H1 (cell line): ENCODE data around the gene FHIT. TPM values are rescaled to one million over a fixed set of nuclear protein-coding genes. Genes with fewer than 3 reads are reported as not detected.

ENCODE experiments used
- CTCF ChIA-PET: fragments of 300-600 bp; sonication (Branson Sonifier 250); formaldehyde crosslinking; loops from one replicate; lab custom pipeline; 2021; ENCODE audit not compliant: partially characterized antibody; lab: Charles Lee
- POLR2A ChIA-PET: fragments of 300-600 bp; sonication (Branson Sonifier 250); formaldehyde crosslinking; loops from one replicate; lab custom pipeline; 2021; ENCODE audit warnings: inconsistent platforms; ENCODE audit not compliant: partially characterized antibody; lab: Charles Lee
- DNase-seq, 2 experiments: peaks; one replicate each; pipeline versions ENCODE4 v3.0.0 to v3.0.0-alpha.2; 2010 to 2022; ENCODE audit warnings: low spot score in 2 of 2, low read depth in 1 of 2, mixed read lengths in 1 of 2
- FAIRE-seq: peaks from 2 replicates; lab custom pipeline; 2011; peaks lifted over from hg19 to GRCh38; lab: Jason Lieb, UNC
- H2AFZ ChIP-seq: 2 replicates; pipeline ENCODE4 v1.8.1; 2012; ENCODE audit warnings: low read length, inconsistent platforms
- H2AK5ac ChIP-seq: 2 replicates; pipeline ENCODE4 v1.6.1; 2013; ENCODE audit warnings: low read depth, low read length
- H2BK120ac ChIP-seq: replicated peaks from 2 replicates; pipeline ENCODE3; 2013; ENCODE audit warnings: low read depth, low read length, inconsistent platforms
- H2BK12ac ChIP-seq: 2 replicates; pipeline ENCODE4 v1.6.1; 2013; ENCODE audit warnings: low read depth, low read length
- H2BK15ac ChIP-seq: 2 replicates; pipeline ENCODE4 v1.6.1; 2013; ENCODE audit warnings: low read length
- H2BK20ac ChIP-seq: 2 replicates; pipeline ENCODE4 v1.6.1; 2013; ENCODE audit warnings: low read length
- H2BK5ac ChIP-seq: 2 replicates; pipeline ENCODE4 v1.6.1; 2013; ENCODE audit warnings: low read depth, low read length
- H3K14ac ChIP-seq: 2 replicates; pipeline ENCODE4 v1.6.1; 2013; ENCODE audit warnings: inconsistent platforms; ENCODE audit not compliant: insufficient read length
- H3K18ac ChIP-seq: 2 replicates; pipeline ENCODE4 v1.6.1; 2013; ENCODE audit warnings: low read length; ENCODE audit errors: extremely low read depth
- H3K23ac ChIP-seq: 2 replicates; pipeline ENCODE4 v1.6.1; 2013; ENCODE audit warnings: inconsistent platforms; ENCODE audit not compliant: insufficient read length
- H3K23me2 ChIP-seq: 2 replicates; pipeline ENCODE4 v1.6.1; 2013; ENCODE audit warnings: low read depth, low read length
- H3K27ac ChIP-seq: 2 replicates; pipeline ENCODE4 v1.6.1; 2011; ENCODE audit warnings: low read depth, low read length, inconsistent platforms
- H3K27me3 ChIP-seq, 4 experiments: replicated peaks in 1 of 4; 1 replicate in 1 of 4; 2 replicates in 3 of 4; pipeline versions ENCODE4 v1.6.1 to v1.8.1; 2011 to 2013; ENCODE audit warnings: low read length in 3 of 4, mild to moderate bottlenecking in 3 of 4, inconsistent platforms in 2 of 4, mixed read lengths in 2 of 4, moderate library complexity in 1 of 4; ENCODE audit not compliant: control insufficient read depth in 3 of 4, insufficient read depth in 3 of 4; ENCODE audit errors: extremely low read depth in 1 of 4
- H3K36me3 ChIP-seq, 4 experiments: 2 replicates each; pipeline versions ENCODE4 v1.6.1 to v1.8.1; 2011 to 2013; ENCODE audit warnings: mild to moderate bottlenecking in 4 of 4, low read length in 3 of 4, moderate library complexity in 2 of 4, control low read depth in 1 of 4, inconsistent platforms in 1 of 4; ENCODE audit not compliant: insufficient read depth in 4 of 4, control insufficient read depth in 2 of 4
- H3K4ac ChIP-seq: replicated peaks from 2 replicates; pipeline ENCODE3; 2013; ENCODE audit warnings: low read length, low read depth, mixed read lengths, inconsistent platforms; ENCODE audit not compliant: insufficient read length
- H3K4me1 ChIP-seq, 4 experiments: replicated peaks in 1 of 4; 1 replicate in 1 of 4; 2 replicates in 3 of 4; pipeline versions ENCODE4 v1.6.1 to v1.8.1; 2011 to 2013; ENCODE audit warnings: low read length in 3 of 4, inconsistent platforms in 2 of 4, mixed read lengths in 1 of 4; ENCODE audit not compliant: insufficient read depth in 4 of 4, control insufficient read depth in 3 of 4
- H3K4me2 ChIP-seq, 2 experiments: 2 replicates each; pipeline versions ENCODE4 v1.6.1 to v1.8.1; 2011 to 2013; ENCODE audit warnings: low read depth in 2 of 2, low read length in 2 of 2, control low read depth in 1 of 2, inconsistent platforms in 1 of 2, mild to moderate bottlenecking in 1 of 2; ENCODE audit not compliant: insufficient read depth in 1 of 2
- H3K4me3 ChIP-seq, 4 experiments: fragments of 200-600, 300-600 bp in 1 of 4; sonication (generic), shearing (Covaris generic), sonication (Bioruptor Twin) in 1 of 4; 2 replicates each; pipeline versions ENCODE4 v1.5.1 to v1.8.1; 2011 to 2016; ENCODE audit warnings: low read length in 4 of 4, low read depth in 3 of 4, control low read depth in 2 of 4, inconsistent platforms in 2 of 4, mild to moderate bottlenecking in 2 of 4, mixed read lengths in 1 of 4, moderate library complexity in 1 of 4; ENCODE audit not compliant: insufficient read depth in 2 of 4; ENCODE audit errors: extremely low read depth in 1 of 4
- H3K56ac ChIP-seq: replicated peaks from 2 replicates; pipeline ENCODE3; 2013; ENCODE audit warnings: low read depth, mild to moderate bottlenecking, mixed read lengths, low read length, inconsistent platforms; ENCODE audit not compliant: insufficient read length
- H3K79me1 ChIP-seq: 2 replicates; pipeline ENCODE4 v1.6.1; 2013; ENCODE audit warnings: low read depth, low read length, control low read depth
- H3K79me2 ChIP-seq, 2 experiments: 2 replicates each; pipeline versions ENCODE4 v1.6.1 to v1.8.1; 2012 to 2013; ENCODE audit warnings: low read length in 2 of 2, mild to moderate bottlenecking in 2 of 2, inconsistent platforms in 1 of 2; ENCODE audit not compliant: insufficient read depth in 2 of 2, control insufficient read depth in 1 of 2
- H3K9ac ChIP-seq, 4 experiments: replicated peaks in 1 of 4; 1 replicate in 1 of 4; 2 replicates in 3 of 4; pipeline versions ENCODE4 v1.6.1 to v1.8.1; 2011 to 2013; ENCODE audit warnings: low read depth in 3 of 4, low read length in 3 of 4, control low read depth in 2 of 4, mild to moderate bottlenecking in 2 of 4, moderate library complexity in 2 of 4, inconsistent platforms in 1 of 4; ENCODE audit errors: extremely low read depth in 1 of 4
- H3K9me3 ChIP-seq, 2 experiments: 2 replicates each; pipeline versions ENCODE4 v1.6.1 to v1.8.1; 2012 to 2013; ENCODE audit warnings: mild to moderate bottlenecking in 2 of 2, moderate library complexity in 2 of 2, control low read depth in 1 of 2, inconsistent platforms in 1 of 2, low read depth in 1 of 2, low read length in 1 of 2, mixed read lengths in 1 of 2; ENCODE audit not compliant: insufficient read depth in 2 of 2
- H4K20me1 ChIP-seq, 2 experiments: replicated peaks in 1 of 2; 2 replicates each; pipeline versions ENCODE3 to v1.8.1; 2011 to 2013; ENCODE audit warnings: inconsistent platforms in 2 of 2, low read length in 2 of 2, mild to moderate bottlenecking in 1 of 2; ENCODE audit not compliant: insufficient read depth in 2 of 2, control insufficient read depth in 1 of 2
- H4K5ac ChIP-seq: 2 replicates; pipeline ENCODE4 v1.6.1; 2013; ENCODE audit warnings: low read length, low read depth, mixed read lengths, inconsistent platforms; ENCODE audit not compliant: insufficient read length
- H4K8ac ChIP-seq: 2 replicates; pipeline ENCODE4 v1.8.0; 2013; ENCODE audit warnings: mild to moderate bottlenecking, moderate library complexity, low read length, inconsistent platforms; ENCODE audit not compliant: insufficient read depth; ENCODE audit errors: extremely low read depth
- H4K91ac ChIP-seq: replicated peaks from 2 replicates; pipeline ENCODE3; 2013; ENCODE audit warnings: low read length, mixed read lengths, inconsistent platforms; ENCODE audit not compliant: insufficient read length
- CTBP2 ChIP-seq: IDR thresholded peaks from 2 replicates; pipeline ENCODE4 v1.7.0; 2011; ENCODE audit warnings: borderline replicate concordance, mild to moderate bottlenecking, moderate library complexity, mixed read lengths, low read length; ENCODE audit not compliant: insufficient read depth, insufficient read length
- GABPA ChIP-seq: IDR thresholded peaks from 2 replicates; pipeline ENCODE4 v1.6.1; 2011; ENCODE audit warnings: mild to moderate bottlenecking, low read length, moderate library complexity, borderline replicate concordance; ENCODE audit not compliant: insufficient read depth
- KDM1A ChIP-seq: fragments of 200-600, 300-600 bp; sonication (generic); IDR thresholded peaks from 2 replicates; pipeline ENCODE4 v1.7.1; 2016; ENCODE audit warnings: mild to moderate bottlenecking, low read length, borderline replicate concordance
- NRF1 ChIP-seq: IDR thresholded peaks from 2 replicates; pipeline ENCODE4 v1.6.1; 2011; ENCODE audit warnings: mild to moderate bottlenecking, low read depth, low read length, improper control_type of control experiment
- PHF8 ChIP-seq: fragments of 200-600 bp; sonication (generic); conservative IDR thresholded peaks from 2 replicates; pipeline ENCODE4 v1.7.1; 2012; ENCODE audit warnings: low read depth, mild to moderate bottlenecking, inconsistent platforms, low read length, moderate library complexity
- SIRT6 ChIP-seq: IDR thresholded peaks from one replicate; pipeline ENCODE4 v1.7.1; 2012; ENCODE audit warnings: low read length, inconsistent platforms
- SRF ChIP-seq: IDR thresholded peaks from 2 replicates; pipeline ENCODE4 v1.6.1; 2011; ENCODE audit warnings: mild to moderate bottlenecking, low read depth, low read length, moderate library complexity
- WGBS, 2 experiments: shearing (Covaris generic) in 1 of 2; methylation state at CpG; one replicate each; pipeline versions ENCODE4 v1.1.6 to v1.1.7; 2013 to 2015; ENCODE audit warnings: low lambda C conversion rate in 2 of 2, mixed read lengths in 2 of 2, inconsistent platforms in 1 of 2, low coverage in 1 of 2, missing lambda C conversion rate in 1 of 2; ENCODE audit not compliant: insufficient replicate concordance in 2 of 2, insufficient coverage in 1 of 2, insufficient read length in 1 of 2; ENCODE audit errors: extremely low coverage in 1 of 2, missing lambda C conversion rate in 1 of 2; 5-methylcytosine and 5-hydroxymethylcytosine counted together
- polyA plus RNA-seq, 7 experiments: library from polyadenylated mRNA; depleted of rRNA in 3 of 7; stranded (reverse) in 5 of 7; unstranded in 2 of 7; fragments of >200 nt in 5 of 7; fragments of 200-250 nt in 2 of 7; gene quantifications; 1 replicate in 5 of 7; 2 replicates in 1 of 7; 4 replicates in 1 of 7; pipeline versions ENCODE4 v1.2.1 to v1.2.3, GENCODE V29; 2011 to 2013; ENCODE audit warnings: missing spikeins in 2 of 7, mixed read lengths in 2 of 7
- total RNA-seq: library from RNA; stranded (reverse); fragmentation: NEBNext Ultra II Directional; extraction: Animal tissue kit (Norgen Biotek cat#: 25700); gene quantifications from 2 replicates; pipeline ENCODE4 v1.2.1, GENCODE V29; 2021

FHIT gene
- total and polyA plus RNA-seq, 2 of the 8 experiments (the other 6 are each of a cell fraction or from before 2014, with no cell fraction given), result 1.2 to 3.2 TPM

DNA sequence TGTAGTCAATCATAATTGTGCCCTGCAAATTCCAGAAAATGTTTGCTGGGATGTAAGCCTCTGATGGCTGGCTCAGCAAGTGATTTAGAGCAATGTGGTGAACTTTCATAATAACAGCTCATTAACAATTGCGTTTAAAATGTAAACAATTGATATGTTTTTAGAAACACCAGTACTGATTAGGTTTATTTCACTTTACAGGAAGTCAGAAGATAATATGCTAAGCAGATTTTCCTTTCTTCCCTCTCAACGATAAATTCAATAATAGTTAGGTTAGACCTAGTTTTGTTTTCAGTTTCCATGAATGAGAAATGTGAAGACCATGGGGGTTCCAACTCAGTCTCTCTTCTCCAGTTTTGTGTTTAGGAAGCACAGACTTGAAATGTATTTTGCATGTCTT lies 71.0 kb downstream of the FHIT start:
- H2AFZ ChIP-seq, result no peak overlapping the region
- no peaks in the 10 kb centered on the region for H3K4me1 ChIP-seq
- H3K18ac ChIP-seq, result no peak overlapping the region
- no peak overlapping the region for H2BK20ac ChIP-seq
- H2AK5ac ChIP-seq, result no peak overlapping the region
- no peak overlapping the region for H3K4ac ChIP-seq
- CTCF ChIA-PET, result no interaction called here
- H3K79me2 ChIP-seq, result no peaks in the 10 kb centered on the region
- H2BK120ac ChIP-seq, result no peak overlapping the region
- POLR2A ChIA-PET, result no interaction called here
- H2BK5ac ChIP-seq, result no peak overlapping the region
- no peaks in the 10 kb centered on the region for H4K20me1 ChIP-seq
- no peak for TF ChIP-seq SRF
- TF ChIP-seq GABPA, result no peak
- TF ChIP-seq CTBP2, result no peak
- no peak for TF ChIP-seq NRF1
- no peak for TF ChIP-seq KDM1A
- no peak for TF ChIP-seq SIRT6
- TF ChIP-seq PHF8, result no peak
- H3K56ac ChIP-seq, result no peak overlapping the region
- no peak overlapping the region for H3K4me2 ChIP-seq
- H4K5ac ChIP-seq, result no peak overlapping the region
- no peak for FAIRE-seq
- no peak overlapping the region for H4K8ac ChIP-seq
- H3K9me3 ChIP-seq, result no peaks in the 10 kb centered on the region
- 91% methylated on average over 2 of the region's 2 CpGs; no CpG with 5 or more reads in 1 of the 2 experiments for WGBS, 2 experiments
- no peaks in the 10 kb centered on the region for H3K36me3 ChIP-seq
- no peak overlapping the region for H3K23ac ChIP-seq
- H3K4me3 ChIP-seq, result no peak overlapping the region
- H3K27ac ChIP-seq, result no peak overlapping the region
- no peak overlapping the region for H2BK12ac ChIP-seq
- H3K23me2 ChIP-seq, result no peaks in the 10 kb centered on the region
- no peak for DNase-seq
- H2BK15ac ChIP-seq, result no peak overlapping the region
- H4K91ac ChIP-seq, result no peak overlapping the region
- H3K27me3 ChIP-seq, result no peaks in the 10 kb centered on the region
- no peak overlapping the region for H3K14ac ChIP-seq
- H3K9ac ChIP-seq, result no peak overlapping the region
- H3K79me1 ChIP-seq, result no peaks in the 10 kb centered on the region
